Keratinocyte (primary cell): Measurements from ENCODE around the gene MRPS18C. TPM values are rescaled to one million over a fixed set of nuclear protein-coding genes. Genes with fewer than 3 reads are reported as not detected.

Experiments
- DNase-seq: peaks from one replicate; pipeline ENCODE4 v3.0.0-alpha.2; 2011; ENCODE audit warnings: low read depth, missing footprints, low spot score
- FAIRE-seq: peaks from 2 replicates; lab custom pipeline; 2011; peaks lifted over from hg19 to GRCh38; lab: Jason Lieb, UNC
- H2AFZ ChIP-seq: 2 replicates; pipeline ENCODE4 v1.6.0; 2012; ENCODE audit warnings: low read length, control low read depth, inconsistent platforms; ENCODE audit not compliant: control insufficient read depth
- H3K27ac ChIP-seq: 2 replicates; pipeline ENCODE4 v1.5.1; 2011; ENCODE audit warnings: low read length; ENCODE audit not compliant: control insufficient read depth, insufficient read depth
- H3K27me3 ChIP-seq: 3 replicates; pipeline ENCODE4 v1.6.0; 2011; ENCODE audit warnings: low read length; ENCODE audit not compliant: control insufficient read depth, insufficient read depth; ENCODE audit errors: extremely low read depth
- H3K36me3 ChIP-seq, 2 experiments: 2 replicates in 1 of 2; 3 replicates in 1 of 2; pipeline ENCODE4 v1.5.1; 2011; ENCODE audit warnings: low read length in 2 of 2, mild to moderate bottlenecking in 1 of 2; ENCODE audit not compliant: control insufficient read depth in 2 of 2, insufficient read depth in 2 of 2; ENCODE audit errors: extremely low read depth in 1 of 2
- H3K4me1 ChIP-seq: 3 replicates; pipeline ENCODE4 v1.5.1; 2011; ENCODE audit warnings: low read length; ENCODE audit not compliant: control insufficient read depth, insufficient read depth; ENCODE audit errors: extremely low read depth
- H3K4me2 ChIP-seq: 3 replicates; pipeline ENCODE4 v1.6.0; 2011; ENCODE audit warnings: low read depth, low read length; ENCODE audit not compliant: control insufficient read depth, insufficient read depth; ENCODE audit errors: extremely low read depth
- H3K4me3 ChIP-seq, 3 experiments: fragments of 200-600 bp in 1 of 3; sonication (generic) in 1 of 3; 2 replicates in 2 of 3; 3 replicates in 1 of 3; pipeline ENCODE4 v1.5.1; 2011 to 2016; ENCODE audit warnings: low read length in 3 of 3, mild to moderate bottlenecking in 3 of 3, control low read depth in 2 of 3, inconsistent platforms in 1 of 3, low read depth in 1 of 3, mixed read lengths in 1 of 3, mixed run types in 1 of 3, moderate library complexity in 1 of 3; ENCODE audit not compliant: control insufficient read depth in 2 of 3, insufficient read depth in 2 of 3; ENCODE audit errors: extremely low read depth in 1 of 3
- H3K79me2 ChIP-seq: 2 replicates; pipeline ENCODE4 v1.6.0; 2012; ENCODE audit warnings: low read length; ENCODE audit not compliant: control insufficient read depth, insufficient read depth
- H3K9ac ChIP-seq: 3 replicates; pipeline ENCODE4 v1.6.0; 2011; ENCODE audit warnings: low read length; ENCODE audit not compliant: control insufficient read depth, insufficient read depth; ENCODE audit errors: extremely low read depth
- H3K9me1 ChIP-seq: 3 replicates; pipeline ENCODE4 v1.6.0; 2011; ENCODE audit warnings: low read length; ENCODE audit not compliant: control insufficient read depth, insufficient read depth; ENCODE audit errors: extremely low read depth
- H3K9me3 ChIP-seq: 2 replicates; pipeline ENCODE4 v1.5.1; 2012; ENCODE audit warnings: low read depth, low read length; ENCODE audit not compliant: control insufficient read depth
- H4K20me1 ChIP-seq: 3 replicates; pipeline ENCODE4 v1.6.0; 2011; ENCODE audit warnings: low read length; ENCODE audit not compliant: control insufficient read depth, insufficient read depth; ENCODE audit errors: extremely low read depth
- CTCF ChIP-seq, 3 experiments: IDR thresholded peaks in 1 of 3; conservative IDR thresholded peaks in 1 of 3; optimal IDR thresholded peaks in 1 of 3; 2 replicates in 2 of 3; 3 replicates in 1 of 3; pipeline versions ENCODE3 to v1.5.1; 2011; ENCODE audit warnings: low read length in 3 of 3, mild to moderate bottlenecking in 3 of 3, moderate library complexity in 2 of 3, control low read depth in 1 of 3, inconsistent platforms in 1 of 3; ENCODE audit not compliant: insufficient read depth in 2 of 3; ENCODE audit errors: extremely low read depth in 1 of 3
- EZH2 ChIP-seq: IDR thresholded peaks from one replicate; pipeline ENCODE4 v1.6.1; 2012; ENCODE audit warnings: inconsistent platforms, mild to moderate bottlenecking, low read length, moderate library complexity
- dilution Hi-C: fragments of 300-500 bp; cut with MboI; formaldehyde crosslinking; loops from one replicate; pipeline ENCODE4 v1.7.0; 2020; ENCODE audit warnings: low sequenced_read_pairs; ENCODE audit not compliant: extremely low pct_ligation_motif_present
- polyA plus RNA-seq, 5 experiments: library from polyadenylated mRNA; depleted of rRNA in 3 of 5; stranded (reverse) in 3 of 5; stranded (forward) in 1 of 5; unstranded in 1 of 5; fragments of >200 nt; gene quantifications; 1 replicate in 1 of 5; 2 replicates in 3 of 5; 3 replicates in 1 of 5; pipeline versions ENCODE4 v1.2.1 to v1.2.3, GENCODE V29; 2011 to 2012; ENCODE audit warnings: missing spikeins in 2 of 5, low read depth in 1 of 5, low replicate concordance in 1 of 5

MRPS18C gene
- polyA plus RNA-seq, 1 donor (not counting 4 experiments of a cell fraction or from before 2014, with no cell fraction given): 55.4 TPM

DNA sequence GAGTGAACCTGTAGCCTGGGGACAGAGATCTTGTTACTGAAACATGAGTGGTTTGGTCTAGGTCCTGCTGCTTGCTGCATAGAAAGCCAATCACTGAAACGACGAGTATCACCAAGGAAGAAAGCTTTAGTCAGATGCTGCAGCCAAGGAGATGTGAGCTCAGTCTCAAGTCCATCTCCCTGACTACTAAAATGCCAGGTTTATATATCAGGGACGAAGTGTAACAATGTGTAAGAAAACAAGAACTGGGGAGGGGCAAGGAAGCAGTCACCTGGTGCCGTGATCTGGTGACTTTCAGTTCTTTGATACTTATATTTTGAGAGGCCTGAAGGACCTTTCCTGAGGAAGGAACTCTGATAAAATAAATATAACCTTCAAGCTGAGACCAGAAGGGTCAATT lies 48.6 kb downstream of the MRPS18C start:
- Histone ChIP-seq H3K27me3 (no peaks in the 10 kb centered on the region), H3K27ac (no peak overlapping the region), H3K4me2 (no peak overlapping the region), H3K4me1 (no peaks in the 10 kb centered on the region), H3K9me1 (no peaks in the 10 kb centered on the region), H4K20me1 (no peaks in the 10 kb centered on the region), H3K9me3 (no peaks in the 10 kb centered on the region), H3K4me3 (no peak overlapping the region), H3K79me2 (no peaks in the 10 kb centered on the region), H2AFZ (peak overlapping the region; percentile 2), H3K9ac (no peak overlapping the region), H3K36me3 (no peaks in the 10 kb centered on the region)
- no peak for TF ChIP-seq EZH2
- TF ChIP-seq CTCF (optimal IDR thresholded peaks at IDR 0.05 in 1 of 3, IDR thresholded peaks at IDR 0.05 in 1 of 3, conservative IDR thresholded peaks at IDR 0.05 in 1 of 3; ENCODE audit: extremely low read depth in 1 of 3, insufficient read depth in 2 of 3, low read length in 3 of 3): no peak
- DNase-seq: no peak
- dilution Hi-C loops: loop anchor here (10.0 kb wide), 1 partner anchor 130 kb away; no protein-coding TSS in a partner anchor
- peak; percentile 13 for FAIRE-seq

DNA sequence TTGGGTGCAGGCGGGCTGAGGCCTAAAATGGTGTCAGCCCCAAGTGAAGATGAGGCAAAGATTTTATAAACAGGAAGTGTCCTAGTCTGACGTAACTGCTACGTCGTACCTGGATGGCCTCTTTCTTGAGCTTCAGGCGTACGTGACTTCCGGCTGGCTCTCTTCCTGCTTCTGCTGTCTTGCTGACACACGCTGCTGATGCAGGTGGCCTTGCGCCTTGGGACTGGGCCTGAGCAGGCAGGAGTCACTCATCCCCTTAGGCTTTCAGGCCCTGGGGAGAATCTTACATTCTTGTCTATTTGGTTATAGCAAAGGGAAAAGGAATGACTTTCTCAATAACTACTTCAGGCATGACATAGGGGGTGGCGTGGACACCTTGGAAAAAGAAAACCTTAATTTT lies 49.1 kb downstream of the MRPS18C start:
- H3K79me2 ChIP-seq: no peaks in the 10 kb centered on the region
- no peaks in the 10 kb centered on the region for H3K36me3 ChIP-seq
- H4K20me1 ChIP-seq: no peaks in the 10 kb centered on the region
- no peaks in the 10 kb centered on the region for H3K4me1 ChIP-seq
- TF ChIP-seq EZH2 (no peak), CTCF (optimal IDR thresholded peaks at IDR 0.05 in 1 of 3, IDR thresholded peaks at IDR 0.05 in 1 of 3, conservative IDR thresholded peaks at IDR 0.05 in 1 of 3; ENCODE audit: extremely low read depth in 1 of 3, insufficient read depth in 2 of 3, low read length in 3 of 3) (no peak)
- no peaks in the 10 kb centered on the region for H3K27me3 ChIP-seq
- dilution Hi-C loops: loop anchor here (10.0 kb wide), 1 partner anchor 130 kb away; no protein-coding TSS in a partner anchor
- no peak overlapping the region for H3K4me2 ChIP-seq
- FAIRE-seq (no peak), DNase-seq (no peak)
- H3K9me1 ChIP-seq: no peaks in the 10 kb centered on the region
- no peak overlapping the region for H3K27ac ChIP-seq
- no peak overlapping the region for H2AFZ ChIP-seq
- H3K4me3 ChIP-seq: no peak overlapping the region
- H3K9me3 ChIP-seq: no peaks in the 10 kb centered on the region
- no peak overlapping the region for H3K9ac ChIP-seq
